ENCODE data around the gene RHOT2. TPM values are rescaled to one million over a fixed set of nuclear protein-coding genes. Genes with fewer than 3 reads are reported as not detected.
A peak's percentile ranks its signal among the peaks of the same experiment; 100 is the strongest.
"Not testable (repeated sequence)": the region's sequence is repeated elsewhere in the genome, so short reads cannot be mapped to it uniquely, and the experiment has no call there.

Gene RHOT2
- total RNA-seq, 1 experiment from 2014 or later = 73.8 TPM

- Histone ChIP-seq H3K9ac (ENCODE audit: low read length) (no peak overlapping the region), H3K4me3 (ENCODE audit: low read length) (no peak overlapping the region), H3K4me2 (ENCODE audit: low read depth, low read length, poor library complexity, severe bottlenecking) (no peak overlapping the region), H4K20me1 (ENCODE audit: insufficient read depth, low read depth, low read length) (peaks cover 25% of the 10 kb centered on the region; the same call in 1 of the 2 replicates), H3K36me3 (ENCODE audit: insufficient read depth, low read length) (no peaks in the 10 kb centered on the region), H3K79me2 (ENCODE audit: low read length) (peaks cover 4% of the 10 kb centered on the region; the same call in 1 of the 2 replicates), H3K9me3 (ENCODE audit: low read length) (no peaks in the 10 kb centered on the region), H3K4me1 (ENCODE audit: low read length) (peaks cover 28% of the 10 kb centered on the region), H2AFZ (ENCODE audit: low read length) (no peak overlapping the region), H3K27ac (ENCODE audit: low read length) (no peak overlapping the region), H3K27me3 (ENCODE audit: low read length) (no peaks in the 10 kb centered on the region), H3K9me2 (replicated peaks; ENCODE audit: insufficient read depth, low read length) (no peaks in the 10 kb centered on the region)
- DNase-seq = peak; percentile 90
These were observed 43.8 kb downstream of the RHOT2 start for GRCh38 chr16:711548-712320.

GRCh38 chr16:712740-713250, 44.9 kb downstream of the RHOT2 start:
- H3K27me3 ChIP-seq (ENCODE audit: low read length); H3K4me3 ChIP-seq (ENCODE audit: low read length); H3K36me3 ChIP-seq (ENCODE audit: insufficient read depth, low read length); H3K9ac ChIP-seq (ENCODE audit: low read length); H3K4me2 ChIP-seq (ENCODE audit: low read depth, low read length, poor library complexity, severe bottlenecking); H3K27ac ChIP-seq (ENCODE audit: low read length); H3K9me3 ChIP-seq (ENCODE audit: low read length); H3K79me2 ChIP-seq (ENCODE audit: low read length); H3K9me2 ChIP-seq (replicated peaks; ENCODE audit: insufficient read depth, low read length); H2AFZ ChIP-seq (ENCODE audit: low read length): not testable (repeated sequence)
- H3K4me1 ChIP-seq (ENCODE audit: low read length) = peaks cover 39% of the 10 kb centered on the region
- DNase-seq = peak; percentile 78
- H4K20me1 ChIP-seq (ENCODE audit: insufficient read depth, low read depth, low read length) = peaks cover 35% of the 10 kb centered on the region

- Histone ChIP-seq H3K27me3 (ENCODE audit: low read length) (no peaks in the 10 kb centered on the region), H3K4me1 (ENCODE audit: low read length) (peaks cover 46% of the 10 kb centered on the region), H3K27ac (ENCODE audit: low read length) (no peak overlapping the region), H3K36me3 (ENCODE audit: insufficient read depth, low read length) (no peaks in the 10 kb centered on the region), H4K20me1 (ENCODE audit: insufficient read depth, low read depth, low read length) (peaks cover 38% of the 10 kb centered on the region), H2AFZ (ENCODE audit: low read length) (no peak overlapping the region), H3K79me2 (ENCODE audit: low read length) (peaks cover 4% of the 10 kb centered on the region; the same call in 1 of the 2 replicates), H3K9ac (ENCODE audit: low read length) (no peak overlapping the region), H3K9me3 (ENCODE audit: low read length) (no peaks in the 10 kb centered on the region), H3K4me3 (ENCODE audit: low read length) (no peak overlapping the region), H3K4me2 (ENCODE audit: low read depth, low read length, poor library complexity, severe bottlenecking) (peak overlapping the region; percentile 48), H3K9me2 (replicated peaks; ENCODE audit: insufficient read depth, low read length) (no peaks in the 10 kb centered on the region)
- DNase-seq = no peak
These were observed 46.1 kb downstream of the RHOT2 start for GRCh38 chr16:714079-714478.

- Histone ChIP-seq H2AFZ (ENCODE audit: low read length) (0 out of 2 replicates have a peak within 1 kb of the TSS, but pooled peaks have one; percentile 14), H3K4me1 (ENCODE audit: low read length) (peaks cover 50% of the 10 kb centered on the region), H3K9me3 (ENCODE audit: low read length) (no peaks in the 10 kb centered on the region), H3K4me2 (ENCODE audit: low read depth, low read length, poor library complexity, severe bottlenecking) (peak within 1 kb of the TSS; percentile 70), H3K79me2 (ENCODE audit: low read length) (peaks cover 4% of the 10 kb centered on the region; the same call in 1 of the 2 replicates), H4K20me1 (ENCODE audit: insufficient read depth, low read depth, low read length) (peaks cover 37% of the 10 kb centered on the region), H3K27ac (ENCODE audit: low read length) (peak within 1 kb of the TSS; percentile 63), H3K36me3 (ENCODE audit: insufficient read depth, low read length) (no peaks in the 10 kb centered on the region), H3K9ac (ENCODE audit: low read length) (peak within 1 kb of the TSS; percentile 84), H3K4me3 (ENCODE audit: low read length) (peak within 1 kb of the TSS; percentile 81), H3K27me3 (ENCODE audit: low read length) (no peaks in the 10 kb centered on the region), H3K9me2 (replicated peaks; ENCODE audit: insufficient read depth, low read length) (no peaks in the 10 kb centered on the region)
- peak; percentile 96 for DNase-seq
These were observed 46.9 kb downstream of the RHOT2 start, which contains the start of gene METRN for GRCh38 chr16:714558-715476. METRN (plus strand) TSS chr16:715118; CDS start chr16:715290, 172 bp downstream.

- H3K9me2 ChIP-seq (replicated peaks; ENCODE audit: insufficient read depth, low read length) = no peaks in the 10 kb centered on the region
- peaks cover 31% of the 10 kb centered on the region for H4K20me1 ChIP-seq (ENCODE audit: insufficient read depth, low read depth, low read length)
- peak overlapping the region; percentile 81 for H3K4me3 ChIP-seq (ENCODE audit: low read length)
- peak overlapping the region; percentile 63 for H3K27ac ChIP-seq (ENCODE audit: low read length)
- H3K9me3 ChIP-seq (ENCODE audit: low read length) = no peaks in the 10 kb centered on the region
- peak overlapping the region; percentile 84 for H3K9ac ChIP-seq (ENCODE audit: low read length)
- H3K36me3 ChIP-seq (ENCODE audit: insufficient read depth, low read length) = no peaks in the 10 kb centered on the region
- no peaks in the 10 kb centered on the region for H3K27me3 ChIP-seq (ENCODE audit: low read length)
- peaks cover 52% of the 10 kb centered on the region for H3K4me1 ChIP-seq (ENCODE audit: low read length)
- peak overlapping the region; percentile 70 for H3K4me2 ChIP-seq (ENCODE audit: low read depth, low read length, poor library complexity, severe bottlenecking)
- H3K79me2 ChIP-seq (ENCODE audit: low read length) = peaks cover 7% of the 10 kb centered on the region; the same call in 1 of the 2 replicates
- peak; percentile 74 for DNase-seq
- H2AFZ ChIP-seq (ENCODE audit: low read length) = no peak overlapping the region
These were observed 47.7 kb downstream of the RHOT2 start for GRCh38 chr16:715477-716199.

- DNase-seq = no peak
- Histone ChIP-seq H3K36me3 (ENCODE audit: insufficient read depth, low read length) (no peaks in the 10 kb centered on the region), H3K27ac (ENCODE audit: low read length) (peak overlapping the region; percentile 63), H3K9me2 (replicated peaks; ENCODE audit: insufficient read depth, low read length) (no peaks in the 10 kb centered on the region), H3K9ac (ENCODE audit: low read length) (peak overlapping the region; percentile 84), H3K4me3 (ENCODE audit: low read length) (peak overlapping the region; percentile 81), H3K4me2 (ENCODE audit: low read depth, low read length, poor library complexity, severe bottlenecking) (peak overlapping the region; percentile 70), H3K9me3 (ENCODE audit: low read length) (no peaks in the 10 kb centered on the region), H2AFZ (ENCODE audit: low read length) (no peak overlapping the region), H3K79me2 (ENCODE audit: low read length) (peaks cover 7% of the 10 kb centered on the region; the same call in 1 of the 2 replicates), H3K27me3 (ENCODE audit: low read length) (no peaks in the 10 kb centered on the region), H3K4me1 (ENCODE audit: low read length) (peaks cover 52% of the 10 kb centered on the region), H4K20me1 (ENCODE audit: insufficient read depth, low read depth, low read length) (peaks cover 31% of the 10 kb centered on the region)
These were observed 48.3 kb downstream of the RHOT2 start for GRCh38 chr16:716200-716568.

- Histone ChIP-seq H3K79me2 (ENCODE audit: low read length) (peaks cover 10% of the 10 kb centered on the region; the same call in 1 of the 2 replicates), H3K27me3 (ENCODE audit: low read length) (no peaks in the 10 kb centered on the region), H3K4me1 (ENCODE audit: low read length) (peaks cover 57% of the 10 kb centered on the region), H3K9ac (ENCODE audit: low read length) (peak overlapping the region; percentile 84), H3K9me2 (replicated peaks; ENCODE audit: insufficient read depth, low read length) (no peaks in the 10 kb centered on the region), H3K4me3 (ENCODE audit: low read length) (peak overlapping the region; percentile 81; the same call in 1 of the 2 replicates), H2AFZ (ENCODE audit: low read length) (no peak overlapping the region), H3K36me3 (ENCODE audit: insufficient read depth, low read length) (no peaks in the 10 kb centered on the region), H3K4me2 (ENCODE audit: low read depth, low read length, poor library complexity, severe bottlenecking) (peak overlapping the region; percentile 70), H3K27ac (ENCODE audit: low read length) (peak overlapping the region; percentile 63), H3K9me3 (ENCODE audit: low read length) (no peaks in the 10 kb centered on the region), H4K20me1 (ENCODE audit: insufficient read depth, low read depth, low read length) (peaks cover 35% of the 10 kb centered on the region)
- no peak for DNase-seq
These were observed 48.9 kb downstream of the RHOT2 start for GRCh38 chr16:716768-717325.
